Measurements from ENCODE around the gene FAM107B.

GRCh38 chr10:14749070-14749809, 25.5 kb downstream of the FAM107B start:
- no peak for TF ChIP-seq CTCF (conservative IDR thresholded peaks at IDR 0.05)
- TF ChIP-seq EZH2 (IDR thresholded peaks at IDR 0.05; ENCODE audit: low read depth): no peak

All from PC-9 (cell line).